Measurements from ENCODE around the gene PTPRM.

PTPRM gene

DNA sequence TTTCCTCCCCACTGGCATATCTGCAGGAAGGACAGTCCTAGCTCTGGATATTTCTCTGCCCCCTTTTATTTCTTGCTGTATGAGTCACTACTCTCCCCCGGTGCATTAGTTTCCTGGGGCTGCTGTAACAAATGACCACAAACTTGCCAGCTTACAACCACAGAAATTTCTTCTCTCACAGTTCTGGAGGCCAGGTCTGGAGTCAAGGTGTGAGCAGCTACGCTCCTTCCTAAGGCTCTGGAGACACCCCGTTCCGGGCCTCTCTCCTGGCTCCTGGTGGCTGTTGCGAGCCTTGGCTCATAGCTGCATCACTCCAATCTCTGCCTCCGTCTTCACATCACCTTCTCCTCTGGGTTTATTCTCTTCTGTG is 34.1 kb downstream of the PTPRM start:
- no peak for DNase-seq

DNA sequence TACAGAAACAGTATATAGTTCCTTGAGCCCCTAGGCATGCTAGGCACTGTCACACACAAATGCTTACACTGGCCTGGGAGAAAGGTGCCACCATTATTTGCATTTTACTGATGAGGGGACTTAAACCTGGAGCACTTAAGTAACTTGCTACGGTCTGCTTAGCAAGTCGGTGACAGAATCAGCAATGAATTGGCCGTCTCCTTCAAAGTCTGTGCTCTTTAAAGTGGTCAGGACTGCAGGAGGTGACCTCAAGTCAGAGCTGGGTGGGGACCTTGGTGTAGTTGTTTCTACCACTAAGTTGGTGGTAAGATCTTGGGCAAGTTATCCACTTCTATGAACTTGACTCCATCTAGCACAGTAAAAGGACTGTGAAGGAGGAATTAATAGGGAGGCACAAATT is 34.8 kb downstream of the PTPRM start:
- DNase-seq: no peak

DNA sequence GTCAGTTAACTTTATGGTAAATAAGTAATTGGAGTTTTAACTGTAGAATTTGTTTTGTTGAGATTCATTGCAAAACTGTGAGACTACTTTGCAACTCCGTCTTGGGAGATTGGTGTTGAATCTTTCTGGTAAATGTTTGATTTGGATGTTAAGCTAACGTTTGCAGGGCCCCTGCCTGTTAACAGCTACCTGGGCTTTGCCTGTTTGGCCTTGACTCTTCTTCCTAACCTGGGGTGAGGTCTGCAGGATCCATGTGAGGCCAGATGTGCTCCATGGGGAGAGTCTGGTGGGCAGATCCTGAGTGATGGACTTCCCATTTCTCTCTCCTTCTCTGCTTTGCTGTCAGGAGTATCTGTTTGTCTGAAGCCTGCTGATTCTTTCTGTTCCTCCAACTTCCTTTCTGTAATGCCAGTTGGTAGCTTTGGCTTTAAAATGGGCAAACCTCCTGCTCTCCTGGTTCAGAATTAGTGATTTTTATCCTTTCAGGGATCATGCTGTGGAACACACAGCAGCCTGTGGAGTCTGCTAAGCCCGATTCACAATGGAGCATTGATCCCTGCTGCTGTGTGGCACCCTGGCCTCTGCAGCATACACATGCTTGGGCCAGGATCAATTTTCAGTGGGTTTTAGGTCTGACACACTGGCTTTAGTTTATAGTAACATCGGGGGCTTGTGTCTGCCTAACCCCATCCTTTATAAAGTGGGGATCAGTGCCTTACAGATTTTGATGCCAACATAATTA is 36.3 kb downstream of the PTPRM start:
- DNase-seq: no peak

DNA sequence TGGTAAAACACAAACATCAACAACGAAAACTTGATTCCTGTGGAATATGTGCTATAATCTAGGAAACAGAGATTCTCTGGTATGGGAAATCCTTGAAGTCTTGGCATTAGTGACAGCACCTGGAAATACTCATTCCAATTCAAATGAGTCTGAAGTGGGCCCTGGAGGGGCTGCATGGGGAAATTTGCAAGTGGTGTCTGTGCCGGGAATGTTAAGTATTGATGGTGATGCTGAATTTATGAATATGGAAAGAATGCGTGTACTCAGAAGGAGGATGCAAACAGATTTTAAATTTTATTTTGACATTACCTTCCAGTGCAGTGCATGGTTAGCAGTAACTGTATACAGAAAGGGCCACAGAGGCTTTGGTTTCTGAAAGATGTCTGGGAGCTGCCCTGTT is 37.2 kb downstream of the PTPRM start:
- DNase-seq: no peak

DNA sequence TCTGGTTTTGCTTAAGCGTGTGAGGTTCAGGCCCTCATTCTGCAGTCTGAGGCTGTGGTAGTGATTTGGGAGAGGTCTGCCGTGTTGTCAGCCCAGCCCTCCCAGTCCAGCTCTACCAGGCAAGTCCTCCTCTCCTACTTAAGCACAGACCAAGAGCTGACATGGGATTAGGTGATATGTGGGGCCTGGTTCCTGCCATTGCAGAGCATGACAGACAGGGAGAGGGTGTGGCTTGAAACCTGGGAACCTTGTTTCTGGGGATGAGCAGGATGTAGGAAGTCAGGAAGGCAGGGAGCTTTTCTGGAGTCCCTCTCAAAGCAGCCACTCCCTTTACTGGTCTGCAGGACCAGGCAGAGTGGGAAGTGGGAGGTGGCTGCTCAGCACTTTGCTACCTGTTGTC is 38.6 kb downstream of the PTPRM start:
- no peak for DNase-seq

DNA sequence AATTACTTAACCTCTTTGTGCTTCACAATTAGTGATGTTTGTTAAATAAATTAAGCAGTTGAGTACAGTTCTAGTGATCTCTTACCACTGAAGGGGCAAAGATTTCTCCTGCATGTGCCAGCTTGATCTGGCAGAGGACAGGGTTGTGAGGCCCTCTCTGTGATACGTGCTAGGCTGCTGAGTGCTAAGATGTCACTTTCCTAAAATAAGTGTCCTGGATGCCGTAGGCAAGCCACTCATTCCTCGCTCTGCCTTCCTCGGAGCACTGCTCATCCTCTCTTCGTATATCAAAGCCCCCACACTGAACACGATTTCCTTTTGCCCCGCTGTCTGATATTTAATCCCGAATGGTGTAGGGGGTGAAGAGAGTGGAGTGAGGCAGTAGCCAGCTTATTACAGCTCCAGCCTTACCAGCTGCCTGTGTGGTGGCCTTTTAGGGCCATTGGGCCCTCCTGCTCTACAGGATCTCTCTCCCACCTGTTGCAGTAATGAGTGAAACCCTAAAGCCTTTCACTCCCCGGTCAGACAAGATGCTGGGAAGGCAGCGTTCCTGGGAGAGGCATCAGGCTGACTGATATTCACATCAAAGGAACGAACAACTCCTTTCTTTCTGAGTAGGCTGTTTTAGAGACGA is 40.5 kb downstream of the PTPRM start:
- DNase-seq: no peak

DNA sequence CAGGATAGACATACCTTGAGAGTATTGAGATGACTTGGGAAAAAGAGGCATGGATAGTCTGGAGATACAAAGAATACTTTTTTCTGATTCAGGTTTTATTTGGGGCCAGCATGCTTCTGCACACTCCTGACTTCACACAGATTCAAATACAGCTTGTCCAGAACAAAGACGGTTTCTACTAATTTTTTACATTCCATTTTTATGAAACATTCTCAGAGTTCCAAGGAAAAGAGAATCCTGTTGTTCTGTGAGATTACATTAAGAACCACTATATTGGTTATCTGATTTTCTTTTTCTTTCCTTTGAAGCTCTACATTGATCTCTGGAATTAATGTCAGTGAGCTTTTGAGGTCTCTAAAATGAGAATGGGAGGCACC is 41.0 kb downstream of the PTPRM start:
- DNase-seq: no peak

DNA sequence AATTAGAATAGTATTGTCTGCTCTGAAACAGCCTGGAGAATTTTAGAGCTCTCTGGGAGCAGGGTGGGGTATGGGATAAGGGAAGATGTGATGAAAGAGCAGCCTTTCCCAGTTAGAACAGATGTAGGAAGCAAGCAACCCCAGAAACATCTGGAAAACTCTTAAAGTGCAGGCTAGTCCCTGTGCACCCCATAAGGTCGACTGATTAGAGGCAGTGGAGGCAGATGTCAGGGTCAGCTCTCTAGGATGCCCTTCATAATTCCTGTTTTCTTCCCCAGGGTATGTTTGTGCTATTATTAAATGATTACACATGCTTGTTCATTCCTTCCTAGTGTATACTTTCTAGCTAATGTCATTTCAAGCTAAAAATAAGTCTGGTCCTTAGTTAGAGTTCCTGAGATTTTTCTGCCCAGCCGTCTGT is 41.7 kb downstream of the PTPRM start:
- DNase-seq: no peak

DNA sequence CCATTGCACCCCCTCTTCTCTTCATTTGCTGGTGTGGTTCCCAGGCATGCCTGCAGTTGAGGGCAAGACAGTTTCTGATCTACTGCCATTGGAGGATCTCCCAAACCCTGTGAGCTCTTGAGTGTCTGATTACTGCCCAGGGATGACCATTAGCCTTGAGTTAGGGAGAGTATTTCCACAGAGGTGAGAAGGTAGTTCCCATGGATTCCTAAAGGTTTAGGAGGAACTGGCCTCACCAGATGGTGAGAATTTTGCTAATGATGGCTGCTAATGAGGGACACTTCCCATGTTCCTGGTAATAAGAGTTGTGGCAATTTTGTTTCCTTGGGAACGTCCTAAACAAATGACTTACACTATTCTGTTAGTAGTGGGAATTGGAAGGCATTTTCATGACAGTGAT is 42.5 kb downstream of the PTPRM start:
- no peak for DNase-seq

DNA sequence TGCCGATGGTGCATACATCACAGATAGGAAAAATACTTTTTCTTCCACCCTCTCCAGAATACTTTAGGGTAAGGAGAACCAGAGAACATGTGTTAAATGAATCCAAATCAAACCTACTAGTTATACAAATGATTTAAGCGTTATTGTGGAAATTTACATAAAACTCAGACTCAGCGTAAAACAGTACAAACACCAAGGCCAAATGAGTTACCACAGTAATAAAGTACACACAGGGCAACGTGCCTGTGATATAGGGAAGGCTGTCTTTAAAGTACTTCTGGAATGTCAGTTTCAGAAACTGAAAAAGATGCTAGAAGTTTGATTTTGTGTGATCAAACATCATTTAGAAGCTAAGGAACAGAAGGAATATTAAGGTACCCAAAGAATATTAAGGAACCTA is 46.9 kb downstream of the PTPRM start:
- DNase-seq: no peak

DNA sequence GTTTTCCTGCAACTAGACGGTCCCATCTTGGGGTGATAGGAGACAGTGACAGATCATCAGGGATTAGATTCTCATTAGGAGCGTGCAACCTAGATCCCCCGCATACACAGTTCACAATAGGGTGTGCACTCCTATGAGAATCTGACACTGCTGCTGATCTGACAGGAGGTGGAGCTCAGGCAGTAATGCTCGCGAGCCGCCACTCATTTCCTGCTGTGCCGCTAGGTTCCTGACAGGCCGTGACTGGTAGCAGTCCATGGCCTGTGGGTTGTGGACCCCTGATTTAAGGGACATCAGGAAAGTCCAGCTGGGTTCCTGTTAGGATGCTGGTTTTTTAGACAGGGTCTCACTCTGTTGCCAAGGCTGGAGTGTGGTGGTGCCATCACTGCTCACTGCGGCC is 48.7 kb downstream of the PTPRM start:
- DNase-seq: no peak

DNA sequence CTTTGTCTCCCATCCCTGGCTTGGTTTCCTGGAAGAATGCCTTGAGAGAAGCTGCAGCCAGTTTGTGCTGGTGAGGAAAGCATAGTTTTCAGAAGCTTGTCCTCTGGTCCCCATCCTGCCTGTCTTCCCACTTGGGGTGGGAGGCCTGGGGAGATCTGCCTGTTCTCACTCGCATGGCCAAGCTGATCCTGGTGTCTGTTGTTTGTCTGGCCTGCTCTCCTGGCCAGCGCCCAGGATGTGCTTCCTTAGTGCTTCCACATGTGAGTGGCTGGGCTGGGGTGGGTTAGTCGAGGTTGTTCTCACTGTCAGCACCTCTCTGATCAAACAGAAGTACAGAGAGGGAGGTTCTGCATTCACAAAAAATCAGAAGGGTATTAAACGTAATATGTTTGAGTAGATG is 49.5 kb downstream of the PTPRM start:
- no peak for DNase-seq

DNA sequence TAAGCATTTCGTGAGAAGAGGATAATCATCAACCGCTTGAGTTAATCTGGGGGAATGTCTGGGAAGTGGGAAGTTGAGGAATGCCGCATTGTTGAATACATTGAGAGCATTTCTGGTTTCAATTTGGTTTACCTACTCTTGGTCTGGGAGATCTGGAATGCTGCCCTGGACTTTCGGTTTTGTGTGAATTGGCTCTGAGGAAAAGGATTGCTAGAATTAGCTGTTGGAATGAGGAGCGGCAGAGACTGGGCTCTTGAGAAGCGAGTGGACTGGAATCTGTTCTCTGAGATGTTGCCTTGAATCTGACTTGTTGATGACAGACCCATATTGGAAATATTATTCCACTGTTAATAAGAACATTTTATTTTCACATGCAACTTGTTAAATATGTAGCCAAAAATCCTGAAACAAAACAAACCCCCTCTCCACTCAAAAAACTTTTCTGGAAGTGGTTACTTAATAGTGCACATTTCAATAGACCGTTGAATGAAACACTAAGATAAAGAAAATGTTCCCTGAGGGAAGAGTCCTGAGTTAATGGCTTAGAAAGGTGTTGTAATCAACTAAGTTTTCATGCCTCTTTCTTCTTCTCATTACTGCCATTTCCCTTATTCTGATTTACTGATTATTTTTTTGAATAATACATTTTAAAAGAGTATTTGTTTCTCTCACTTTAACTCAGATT is 50.8 kb downstream of the PTPRM start:
- no peak for DNase-seq

DNA sequence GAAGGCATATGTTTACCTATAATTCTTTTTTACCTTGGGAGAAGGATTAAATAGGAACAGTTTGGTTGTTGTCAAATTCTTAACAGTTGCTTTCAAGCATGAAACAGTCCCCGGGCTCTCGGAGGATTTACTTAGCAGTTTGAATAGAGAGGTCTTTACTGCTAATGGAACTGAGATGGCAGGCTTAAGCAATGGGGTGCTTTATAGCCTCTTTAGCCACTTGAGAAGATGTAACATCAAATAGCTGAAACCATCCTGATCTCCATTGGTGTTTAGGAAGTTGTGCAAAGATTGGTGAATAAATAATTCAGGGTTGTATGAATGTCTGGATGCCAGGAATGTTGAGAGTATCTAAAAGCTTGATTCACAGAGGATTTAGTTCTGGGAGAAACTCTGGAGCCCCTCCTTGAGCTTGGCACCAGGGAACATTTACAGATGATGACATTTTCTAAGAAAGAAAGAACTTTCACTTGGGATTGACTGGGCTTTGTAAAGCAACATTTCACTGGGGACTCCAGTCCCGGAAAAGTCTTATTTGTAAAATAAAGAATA is 51.9 kb downstream of the PTPRM start:
- DNase-seq: no peak

DNA sequence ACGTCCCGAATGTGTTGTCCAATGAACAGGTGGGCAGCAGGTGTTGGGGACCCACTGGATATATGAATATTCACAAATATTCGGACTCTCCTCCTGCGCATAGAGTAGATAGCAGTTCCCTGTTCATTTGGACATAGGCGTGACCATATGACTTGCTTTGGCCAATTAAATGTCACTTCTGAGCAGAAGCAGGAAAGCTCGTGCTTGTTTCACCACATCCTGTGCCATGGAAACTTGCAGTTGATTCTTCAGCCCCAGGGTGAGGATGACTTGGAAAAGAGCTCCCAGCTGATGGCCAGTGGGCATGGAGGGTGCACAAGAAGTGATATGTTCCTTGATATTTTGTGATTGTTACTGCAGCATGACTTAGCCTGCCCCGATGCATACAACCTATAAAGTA is 52.6 kb downstream of the PTPRM start:
- DNase-seq: no peak

DNA sequence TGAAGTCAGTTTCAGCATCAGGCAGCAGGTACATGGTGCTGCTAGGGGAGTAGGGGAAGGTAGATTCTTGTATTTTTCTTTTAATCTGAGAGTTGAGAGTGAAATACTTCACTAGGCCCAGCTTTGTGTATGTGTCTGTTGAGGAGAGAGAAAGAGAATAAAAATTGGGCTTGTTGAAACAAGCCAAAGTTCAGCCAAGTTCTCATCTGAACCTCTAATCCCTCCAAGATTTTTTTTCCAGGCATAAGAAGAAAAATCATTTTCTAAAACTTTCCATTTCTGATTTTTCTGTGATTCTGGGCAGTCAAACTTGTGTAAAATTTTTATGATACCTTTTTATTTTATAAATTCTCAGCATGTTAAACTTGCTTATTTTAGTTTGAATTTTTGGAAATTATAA is 55.6 kb downstream of the PTPRM start:
- no peak for DNase-seq

DNA sequence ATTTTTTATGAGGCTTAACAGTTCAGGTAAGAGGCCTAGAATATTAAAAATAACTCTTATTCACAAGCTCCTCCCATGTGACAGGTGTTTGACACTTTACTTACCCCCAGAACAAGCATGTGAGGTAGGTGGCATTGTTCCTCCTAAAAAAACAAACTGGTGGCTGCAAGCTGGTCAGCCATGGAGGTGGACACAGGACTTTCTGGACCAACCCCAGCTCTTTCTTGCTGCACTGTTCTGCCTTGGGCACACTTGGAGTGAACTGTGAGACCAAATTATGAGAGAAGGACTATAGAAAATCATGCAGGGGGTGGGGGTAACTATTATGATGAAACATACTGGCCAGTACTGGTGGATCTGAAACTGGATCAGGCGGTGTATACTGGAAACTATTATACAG is 56.6 kb downstream of the PTPRM start:
- no peak for DNase-seq

DNA sequence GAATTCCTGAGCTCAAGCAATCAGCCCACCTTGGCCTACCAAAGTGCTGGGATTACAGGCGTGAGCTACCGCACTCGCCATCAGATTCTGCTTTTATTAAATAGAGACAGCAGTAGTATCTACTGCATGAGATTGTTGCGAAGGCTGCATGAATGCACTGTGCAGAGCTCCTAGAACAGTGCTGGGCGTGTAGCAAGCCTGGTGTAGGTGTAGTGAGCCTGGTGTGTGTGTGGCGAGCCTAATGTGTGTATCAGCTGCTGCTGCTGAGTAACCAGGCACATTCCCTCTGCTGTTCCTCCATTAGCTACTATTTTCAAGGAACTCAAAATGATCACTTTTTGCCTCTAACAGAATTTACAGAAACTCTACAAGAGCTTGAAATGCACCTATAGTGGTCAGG is 57.6 kb downstream of the PTPRM start:
- DNase-seq: no peak

DNA sequence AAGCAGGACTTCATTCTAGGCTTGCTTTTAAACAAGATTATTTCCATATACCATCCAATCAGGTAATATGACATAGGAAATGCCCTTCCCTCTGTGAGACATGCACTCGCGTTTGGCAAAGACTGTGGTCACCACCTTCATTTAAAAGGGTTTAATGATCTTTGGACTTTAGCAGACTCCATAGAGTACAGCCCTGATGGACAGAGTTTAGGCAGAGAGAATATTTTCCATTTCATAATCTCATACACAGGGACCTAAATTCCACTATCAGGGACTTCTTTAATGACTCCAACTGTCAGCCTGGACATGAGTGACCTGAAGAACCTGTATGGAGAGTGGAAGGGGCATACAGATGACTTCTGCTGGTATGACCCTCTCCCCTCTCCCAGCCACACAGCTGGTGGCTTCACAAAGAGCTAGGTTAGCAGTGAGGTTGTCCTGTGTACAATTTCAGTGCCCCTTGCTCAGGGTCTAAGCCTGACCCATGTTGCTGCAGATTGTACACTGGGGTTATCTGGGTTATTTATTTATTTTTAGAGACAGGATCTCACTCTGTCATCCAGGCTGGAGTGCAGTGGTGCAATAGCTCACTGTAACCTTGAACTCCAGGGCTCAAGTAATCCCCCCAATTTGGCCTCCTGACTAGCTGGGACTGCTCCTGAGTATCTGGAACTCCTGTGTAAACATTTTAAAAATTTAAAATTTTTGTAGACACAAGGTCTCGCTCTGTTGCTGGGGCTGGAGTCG is 59.2 kb downstream of the PTPRM start:
- no peak for DNase-seq

DNA sequence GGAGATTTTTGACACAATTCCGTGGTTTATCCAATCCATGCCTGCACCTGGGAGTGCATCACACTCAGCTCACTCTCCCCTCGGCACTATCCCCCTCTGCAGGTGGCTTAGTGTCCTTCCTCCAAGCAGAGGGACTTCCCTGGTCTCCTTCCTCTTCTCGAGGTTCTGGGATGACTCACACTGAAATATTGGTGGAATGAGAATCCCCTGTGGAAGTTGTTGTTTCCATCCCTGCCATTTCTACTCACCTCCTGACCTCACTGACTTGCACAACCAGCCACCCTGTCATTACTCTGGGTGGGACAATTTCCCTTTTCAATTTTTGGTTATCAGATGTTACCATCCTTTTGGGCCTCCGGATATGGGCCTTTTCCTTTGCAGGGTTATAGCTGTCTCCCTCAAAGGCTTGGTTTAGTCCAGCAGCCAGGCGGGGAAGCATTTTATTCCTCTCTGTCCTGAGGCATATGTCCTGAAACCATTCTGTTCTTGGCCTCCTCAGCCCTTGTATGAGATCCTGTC is 59.9 kb downstream of the PTPRM start:
- DNase-seq: no peak

DNA sequence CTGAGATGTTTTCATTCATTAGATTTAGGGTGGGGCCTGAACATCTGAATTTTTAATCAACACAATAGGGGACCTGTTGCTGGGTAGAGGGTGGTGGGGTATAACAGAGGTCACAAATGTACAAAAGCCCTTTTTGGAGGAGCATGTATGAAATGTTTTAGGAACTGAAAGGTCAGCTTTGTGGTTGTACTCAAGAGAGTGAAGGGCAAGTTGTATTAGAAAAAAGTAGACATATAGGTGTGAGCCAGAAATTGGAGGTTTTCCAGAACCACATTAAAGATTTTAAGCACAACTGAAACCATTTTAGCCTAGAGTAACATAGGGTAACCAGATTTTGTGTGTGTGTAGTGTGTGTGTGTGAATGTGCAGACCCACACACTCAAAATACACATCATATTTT is 62.3 kb downstream of the PTPRM start:
- no peak for DNase-seq

DNA sequence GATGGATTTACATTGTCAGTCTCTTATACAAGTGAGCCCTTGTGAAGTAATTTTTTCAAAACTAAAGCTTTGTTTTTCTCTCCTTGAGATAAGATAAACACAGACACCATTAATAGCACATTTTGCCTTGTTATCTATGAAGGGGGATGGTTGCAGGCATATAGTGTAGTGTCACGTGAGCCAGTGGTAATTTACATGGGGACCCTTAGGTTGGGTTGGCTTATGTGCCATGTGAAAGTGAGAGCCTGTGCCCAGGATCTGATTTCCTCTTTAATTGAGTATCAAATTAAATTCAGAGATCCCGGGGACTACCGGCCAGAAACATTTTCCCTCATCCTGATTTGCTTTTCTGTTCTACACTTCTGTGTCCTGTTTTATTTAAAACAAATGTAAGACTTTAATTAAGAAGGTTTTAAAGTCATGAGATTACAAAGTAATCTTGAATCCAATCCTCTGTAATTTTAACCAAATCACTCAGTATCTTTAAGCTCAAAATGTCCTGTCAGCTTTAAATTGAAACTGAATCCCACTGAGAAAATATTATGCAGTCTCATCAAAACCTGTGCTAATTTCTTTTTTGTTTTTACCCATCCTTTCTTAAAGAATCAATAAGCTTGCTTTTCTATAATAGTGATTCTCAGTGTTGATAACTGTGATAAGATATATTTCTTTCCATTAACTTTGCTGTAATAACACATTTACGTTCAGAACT is 63.8 kb downstream of the PTPRM start:
- no peak for DNase-seq
